H1 (cell line): Measurements from ENCODE around the gene KIFBP.

Experiments used
- CEBPB ChIP-seq: IDR thresholded peaks from 2 replicates; pipeline ENCODE4 v1.6.1; 2012; ENCODE audit warnings: low read depth, low read length
- CTCF ChIP-seq, 3 experiments: IDR thresholded peaks; 1 replicate in 2 of 3; 2 replicates in 1 of 3; pipeline versions ENCODE4 v1.5.1 to v1.6.1; 2011; ENCODE audit warnings: low read length in 3 of 3, mild to moderate bottlenecking in 3 of 3, inconsistent platforms in 2 of 3, low read depth in 1 of 3, moderate library complexity in 1 of 3; ENCODE audit not compliant: insufficient read depth in 1 of 3; ENCODE audit errors: control extremely low read depth in 1 of 3
- POLR2AphosphoS5 ChIP-seq: IDR thresholded peaks from 2 replicates; pipeline ENCODE4 v1.6.1; 2011; ENCODE audit warnings: low read depth, low read length

GRCh38 chr10:69022611-69023010 is 34.0 kb downstream of the KIFBP start:
- TF ChIP-seq CEBPB (no peak), CTCF (IDR thresholded peaks at IDR 0.05; ENCODE audit: control extremely low read depth in 1 of 3, insufficient read depth in 1 of 3, low read depth in 1 of 3, low read length in 3 of 3) (no peak), POLR2AphosphoS5 (no peak)
